Endothelial cell of umbilical vein (primary cell): ENCODE results near the gene GNG8. TPM values are rescaled to one million over a fixed set of nuclear protein-coding genes. Genes with fewer than 3 reads are reported as not detected.

Source experiments
- BruUV-seq: library from RNA; stranded (reverse); fragments of 400-500 nt; replicated peaks from 2 replicates; lab custom pipeline; 2021; lab: Mats Ljungman, UMichigan
- CTCF ChIA-PET: fragments of 300-600, 350-600 bp; sonication (Branson Sonifier 250); formaldehyde crosslinking; loops from one replicate; lab custom pipeline; 2021; ENCODE audit warnings: antibody characterized with exemption, inconsistent platforms; lab: Charles Lee
- POLR2A ChIA-PET: fragments of 300-600, 350-600 bp; sonication (Branson Sonifier 250); formaldehyde crosslinking; loops from one replicate; lab custom pipeline; 2021; ENCODE audit warnings: antibody characterized with exemption, inconsistent platforms; lab: Charles Lee
- DNase-seq: peaks from one replicate; pipeline ENCODE4 v3.0.0-alpha.2; 2011; ENCODE audit warnings: low read depth, low spot score
- FAIRE-seq: peaks from 2 replicates; lab custom pipeline; 2011; peaks lifted over from hg19 to GRCh38; lab: Jason Lieb, UNC
- H2AFZ ChIP-seq: 2 replicates; pipeline ENCODE4 v1.6.0; 2012; ENCODE audit warnings: low read depth, low read length, control low read depth, inconsistent platforms
- H3K27ac ChIP-seq: 2 replicates; pipeline ENCODE4 v1.5.1; 2011; ENCODE audit warnings: low read depth, mild to moderate bottlenecking, control low read depth, low read length, moderate library complexity; ENCODE audit not compliant: insufficient read depth
- H3K27me3 ChIP-seq, 2 experiments: 2 replicates each; pipeline versions ENCODE4 v1.6.0 to v1.6.1; 2011; ENCODE audit warnings: low read length in 2 of 2, mixed read lengths in 1 of 2; ENCODE audit not compliant: control insufficient read depth in 2 of 2, insufficient read depth in 2 of 2
- H3K36me3 ChIP-seq, 2 experiments: 2 replicates in 1 of 2; 3 replicates in 1 of 2; pipeline ENCODE4 v1.5.1; 2011; ENCODE audit warnings: low read length in 2 of 2, mild to moderate bottlenecking in 1 of 2, moderate library complexity in 1 of 2; ENCODE audit not compliant: control insufficient read depth in 2 of 2, insufficient read depth in 2 of 2; ENCODE audit errors: extremely low read depth in 1 of 2
- H3K4me1 ChIP-seq: 3 replicates; pipeline ENCODE4 v1.5.1; 2011; ENCODE audit warnings: mild to moderate bottlenecking, low read length; ENCODE audit not compliant: control insufficient read depth, insufficient read depth; ENCODE audit errors: extremely low read depth
- H3K4me2 ChIP-seq: 2 replicates; pipeline ENCODE4 v1.6.1; 2011; ENCODE audit warnings: low read length, control low read depth, mixed read lengths; ENCODE audit not compliant: insufficient read depth
- H3K4me3 ChIP-seq, 3 experiments: fragments of 200-600 bp in 1 of 3; sonication (generic), shearing (Covaris generic) in 1 of 3; replicated peaks in 1 of 3; 2 replicates each; pipeline ENCODE4 v1.5.1; 2011 to 2016; ENCODE audit warnings: control low read depth in 3 of 3, low read length in 3 of 3, mild to moderate bottlenecking in 2 of 3, inconsistent platforms in 1 of 3, low read depth in 1 of 3, moderate library complexity in 1 of 3; ENCODE audit not compliant: insufficient read depth in 1 of 3
- H3K79me2 ChIP-seq: 2 replicates; pipeline ENCODE4 v1.6.0; 2012; ENCODE audit warnings: low read length, inconsistent platforms; ENCODE audit not compliant: control insufficient read depth, insufficient read depth
- H3K9ac ChIP-seq: replicated peaks from 2 replicates; pipeline ENCODE3; 2011; ENCODE audit warnings: low read length, control low read depth; ENCODE audit not compliant: insufficient read depth; ENCODE audit errors: extremely low read depth
- H3K9me1 ChIP-seq: replicated peaks from 3 replicates; pipeline ENCODE4 v1.6.0; 2011; ENCODE audit warnings: mild to moderate bottlenecking, low read length; ENCODE audit not compliant: control insufficient read depth, insufficient read depth; ENCODE audit errors: extremely low read depth
- H3K9me3 ChIP-seq: replicated peaks from 2 replicates; pipeline ENCODE4 v1.5.1; 2012; ENCODE audit warnings: low read length, inconsistent platforms; ENCODE audit not compliant: control insufficient read depth, insufficient read depth
- H4K20me1 ChIP-seq: replicated peaks from 2 replicates; pipeline ENCODE3; 2011; ENCODE audit warnings: mild to moderate bottlenecking, low read length; ENCODE audit not compliant: control insufficient read depth, insufficient read depth; ENCODE audit errors: extremely low read depth
- EZH2 ChIP-seq: IDR thresholded peaks from 2 replicates; pipeline ENCODE4 v1.6.1; 2012; ENCODE audit warnings: borderline replicate concordance, low read depth, mild to moderate bottlenecking, moderate library complexity, low read length, inconsistent platforms; ENCODE audit not compliant: severe bottlenecking
- GATA2 ChIP-seq: IDR thresholded peaks from 2 replicates; pipeline ENCODE4 v1.7.0; 2011; ENCODE audit warnings: low read depth, mild to moderate bottlenecking, moderate library complexity, mixed read lengths, low read length; ENCODE audit not compliant: insufficient read length, insufficient read depth
- JUN ChIP-seq: IDR thresholded peaks from 2 replicates; pipeline ENCODE4 v1.6.1; 2011; ENCODE audit warnings: borderline replicate concordance, low read depth; ENCODE audit not compliant: insufficient read length, insufficient read depth
- MYC ChIP-seq: IDR thresholded peaks from one replicate; pipeline ENCODE4 v1.6.1; 2011; ENCODE audit warnings: mild to moderate bottlenecking, low read depth, low read length
- POLR2A ChIP-seq: IDR thresholded peaks from 2 replicates; pipeline ENCODE4 v1.6.1; 2012; ENCODE audit warnings: low read depth, mild to moderate bottlenecking, control low read depth, low read length
- POLR2AphosphoS5 ChIP-seq: IDR thresholded peaks from 2 replicates; pipeline ENCODE4 v1.6.1; 2012; ENCODE audit warnings: low read depth, mild to moderate bottlenecking, control low read depth, low read length, moderate library complexity; ENCODE audit not compliant: insufficient read depth
- dilution Hi-C: fragments of 300-500 bp; cut with MboI; formaldehyde crosslinking; loops from one replicate; pipeline ENCODE4 v1.15.0; 2019; ENCODE audit warnings: low sequenced_read_pairs; ENCODE audit not compliant: extremely low pct_ligation_motif_present
- intact Hi-C: fragments of 100-400 bp; cut with micrococcal nuclease; formaldehyde crosslinking; loops from one replicate; pipeline ENCODE4 v1.10.0; 2022
- polyA plus RNA-seq, 4 experiments: library from polyadenylated mRNA; depleted of rRNA in 3 of 4; stranded (reverse) in 3 of 4; unstranded in 1 of 4; fragments of >200 nt; gene quantifications; 2 replicates each; pipeline versions ENCODE4 v1.2.1 to v1.2.3, GENCODE V29; 2011 to 2012; ENCODE audit warnings: missing spikeins in 1 of 4
- total RNA-seq: library from RNA; stranded (reverse); gene quantifications from 2 replicates; pipeline ENCODE4 v1.2.3, GENCODE V29; 2021
- TF ChIP-seq, protein P1 (sequence below): IDR thresholded peaks from 2 replicates; pipeline ENCODE4 v1.6.1; 2011; ENCODE audit not compliant: insufficient read depth, insufficient read length
- TF ChIP-seq, protein P2 (sequence below), 2 donors: IDR thresholded peaks; 1 replicate in 1 of 2; 2 replicates in 1 of 2; pipeline ENCODE4 v1.5.1; 2011; ENCODE audit warnings: low read length in 2 of 2, mild to moderate bottlenecking in 2 of 2, moderate library complexity in 2 of 2, control low read depth in 1 of 2, inconsistent platforms in 1 of 2, low read depth in 1 of 2; ENCODE audit not compliant: insufficient read depth in 1 of 2; ENCODE audit errors: extremely low read depth in 1 of 2

Gene GNG8
- total and polyA plus RNA-seq, 2 donors (not counting 3 experiments of a cell fraction or from before 2014, with no cell fraction given), result not detected

DNA sequence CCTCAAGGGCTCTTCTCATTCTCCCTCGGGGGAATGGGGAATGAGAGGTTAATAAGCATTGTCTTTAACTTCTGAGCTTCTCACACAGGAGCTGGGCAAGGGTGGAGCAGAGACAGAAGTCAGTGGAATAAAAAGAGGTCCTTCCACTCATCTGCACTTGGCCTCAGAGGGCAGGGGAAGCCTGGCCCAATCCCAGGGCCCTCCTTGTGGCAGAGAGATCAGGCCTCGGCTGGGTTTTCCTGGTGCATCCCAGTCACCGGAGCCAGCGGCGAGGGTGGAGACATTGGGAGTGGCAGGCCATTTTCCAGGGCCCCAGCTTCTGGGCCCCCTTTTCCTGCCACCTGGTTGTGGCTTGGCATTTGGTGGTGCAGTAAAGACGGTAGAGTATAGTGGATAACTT is 24.2 kb downstream of the GNG8 start:
- intact Hi-C loops, result no loop called here
- no peak overlapping the region for H3K4me2 ChIP-seq
- H3K79me2 ChIP-seq, result peaks cover under 1% of the 10 kb centered on the region
- no TSS peak for BruUV-seq
- H3K27me3 ChIP-seq, result no peaks in the 10 kb centered on the region
- ChIA-PET POLR2A (interaction anchor here (0.5 kb wide), 1 partner anchor 31 kb away, joined by 6 read pairs; no protein-coding TSS in a partner anchor), CTCF (interaction anchor here (0.9 to 13.9 kb wide), 7 partner anchors 11 to 155 kb away, joined by 3 to 422 read pairs (median 4); partner anchors contain the start of genes CALM3 and DACT3)
- no peaks in the 10 kb centered on the region for H3K9me3 ChIP-seq
- H2AFZ ChIP-seq, result no peak overlapping the region
- TF ChIP-seq EZH2 (no peak), POLR2A (no peak), MYC (no peak), GATA2 (no peak), JUN (no peak), POLR2AphosphoS5 (peak; percentile 8)
- TF ChIP-seq, protein P1, sequence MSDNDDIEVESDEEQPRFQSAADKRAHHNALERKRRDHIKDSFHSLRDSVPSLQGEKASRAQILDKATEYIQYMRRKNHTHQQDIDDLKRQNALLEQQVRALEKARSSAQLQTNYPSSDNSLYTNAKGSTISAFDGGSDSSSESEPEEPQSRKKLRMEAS, result no peak
- TF ChIP-seq, protein P2, sequence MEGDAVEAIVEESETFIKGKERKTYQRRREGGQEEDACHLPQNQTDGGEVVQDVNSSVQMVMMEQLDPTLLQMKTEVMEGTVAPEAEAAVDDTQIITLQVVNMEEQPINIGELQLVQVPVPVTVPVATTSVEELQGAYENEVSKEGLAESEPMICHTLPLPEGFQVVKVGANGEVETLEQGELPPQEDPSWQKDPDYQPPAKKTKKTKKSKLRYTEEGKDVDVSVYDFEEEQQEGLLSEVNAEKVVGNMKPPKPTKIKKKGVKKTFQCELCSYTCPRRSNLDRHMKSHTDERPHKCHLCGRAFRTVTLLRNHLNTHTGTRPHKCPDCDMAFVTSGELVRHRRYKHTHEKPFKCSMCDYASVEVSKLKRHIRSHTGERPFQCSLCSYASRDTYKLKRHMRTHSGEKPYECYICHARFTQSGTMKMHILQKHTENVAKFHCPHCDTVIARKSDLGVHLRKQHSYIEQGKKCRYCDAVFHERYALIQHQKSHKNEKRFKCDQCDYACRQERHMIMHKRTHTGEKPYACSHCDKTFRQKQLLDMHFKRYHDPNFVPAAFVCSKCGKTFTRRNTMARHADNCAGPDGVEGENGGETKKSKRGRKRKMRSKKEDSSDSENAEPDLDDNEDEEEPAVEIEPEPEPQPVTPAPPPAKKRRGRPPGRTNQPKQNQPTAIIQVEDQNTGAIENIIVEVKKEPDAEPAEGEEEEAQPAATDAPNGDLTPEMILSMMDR (IDR thresholded peaks at IDR 0.05; ENCODE audit: extremely low read depth in 1 of 2, insufficient read depth in 1 of 2, low read depth in 1 of 2, low read length in 2 of 2), result no peak
- H3K4me1 ChIP-seq, result peaks cover 4% of the 10 kb centered on the region
- H3K27ac ChIP-seq, result no peak overlapping the region
- H3K9ac ChIP-seq, result no peak overlapping the region
- DNase-seq (no peak), FAIRE-seq (no peak)
- no peaks in the 10 kb centered on the region for H3K9me1 ChIP-seq
- peaks cover 13 to 36% of the 10 kb centered on the region in 2 experiments for H3K36me3 ChIP-seq
- no peaks in the 10 kb centered on the region for H4K20me1 ChIP-seq
- dilution Hi-C loops, result no loop called here
- no peak overlapping the region for H3K4me3 ChIP-seq
